Nephron progenitor cell (in vitro differentiated cells): ENCODE measurements around the gene P3R3URF.

Experiments
- DNase-seq: peaks from one replicate; pipeline ENCODE4 v3.0.0; 2021
- H3K27ac Mint-ChIP-seq: 2 replicates; pipeline ENCODE4 v1.8.0; 2021; ENCODE audit warnings: mild to moderate bottlenecking, moderate library complexity, mixed read lengths
- H3K27me3 Mint-ChIP-seq: 2 replicates; pipeline ENCODE4 v1.8.0; 2021; ENCODE audit warnings: mild to moderate bottlenecking, low read depth, mixed read lengths; ENCODE audit not compliant: poor library complexity
- H3K36me3 Mint-ChIP-seq: 2 replicates; pipeline ENCODE4 v1.8.0; 2021; ENCODE audit warnings: low read depth, mixed read lengths
- H3K4me1 Mint-ChIP-seq: 2 replicates; pipeline ENCODE4 v1.8.0; 2021; ENCODE audit warnings: mixed read lengths
- H3K4me3 Mint-ChIP-seq: 2 replicates; pipeline ENCODE4 v1.8.0; 2021; ENCODE audit warnings: mild to moderate bottlenecking, moderate library complexity, mixed read lengths
- H3K9me3 Mint-ChIP-seq: 2 replicates; pipeline ENCODE4 v1.8.0; 2021; ENCODE audit warnings: mild to moderate bottlenecking, moderate library complexity, mixed read lengths
- TF ChIP-seq, protein P1 (sequence below): fragments of 200-600 bp; sonication (generic); IDR thresholded peaks from 2 replicates; pipeline ENCODE4 v1.5.0; 2021; ENCODE audit warnings: antibody characterized with exemption

Gene P3R3URF

DNA sequence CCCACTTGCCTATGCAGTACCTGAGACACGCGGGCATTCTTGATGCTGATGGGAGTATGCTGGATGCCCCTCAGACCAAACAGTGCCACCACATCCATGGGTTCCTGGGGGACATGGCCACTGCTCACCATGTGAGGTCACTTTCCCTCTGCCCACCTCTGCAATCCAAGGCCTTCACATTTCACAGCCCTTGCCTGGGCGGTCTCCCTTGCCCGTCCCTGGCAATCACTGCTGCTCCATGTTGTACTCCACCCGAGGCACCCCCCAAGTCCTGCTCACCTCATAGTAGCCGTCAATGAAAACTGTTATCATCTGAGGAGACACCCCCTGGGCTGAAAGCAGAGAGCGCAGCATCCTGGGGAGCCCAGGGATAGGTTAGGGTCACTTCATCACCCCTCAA lies 17.0 kb upstream of the P3R3URF start:
- no peak overlapping the region for H3K4me3 Mint-ChIP-seq
- H3K36me3 Mint-ChIP-seq: peaks cover 32% of the 10 kb centered on the region
- DNase-seq: no peak

DNA sequence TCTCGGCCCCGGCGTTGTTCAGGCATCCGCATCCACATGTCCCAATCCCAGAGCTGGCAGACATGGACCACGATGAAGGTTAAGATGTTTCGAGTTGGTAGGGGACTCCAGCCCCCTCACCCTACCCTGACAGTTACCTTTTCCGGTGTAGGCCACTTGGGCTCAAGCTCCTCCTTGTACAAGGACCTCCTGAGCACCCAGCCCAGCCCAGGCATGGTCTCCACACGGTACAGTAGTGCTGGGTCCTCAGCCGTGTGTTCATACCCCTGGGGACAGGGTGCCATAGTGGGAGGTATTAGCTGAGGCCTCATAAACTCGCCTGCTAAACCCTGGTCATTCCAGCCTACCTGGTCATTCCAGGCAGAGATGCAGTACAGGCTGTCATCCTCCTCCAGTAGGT lies 15.9 kb upstream of the P3R3URF start:
- no peak for DNase-seq
- Mint-ChIP-seq H3K4me1 (peaks cover 4% of the 10 kb centered on the region), H3K4me3 (no peak overlapping the region), H3K36me3 (peaks cover 38% of the 10 kb centered on the region), H3K27ac (no peak overlapping the region), H3K9me3 (no peaks in the 10 kb centered on the region), H3K27me3 (peaks cover under 1% of the 10 kb centered on the region)
- TF ChIP-seq, protein P1, sequence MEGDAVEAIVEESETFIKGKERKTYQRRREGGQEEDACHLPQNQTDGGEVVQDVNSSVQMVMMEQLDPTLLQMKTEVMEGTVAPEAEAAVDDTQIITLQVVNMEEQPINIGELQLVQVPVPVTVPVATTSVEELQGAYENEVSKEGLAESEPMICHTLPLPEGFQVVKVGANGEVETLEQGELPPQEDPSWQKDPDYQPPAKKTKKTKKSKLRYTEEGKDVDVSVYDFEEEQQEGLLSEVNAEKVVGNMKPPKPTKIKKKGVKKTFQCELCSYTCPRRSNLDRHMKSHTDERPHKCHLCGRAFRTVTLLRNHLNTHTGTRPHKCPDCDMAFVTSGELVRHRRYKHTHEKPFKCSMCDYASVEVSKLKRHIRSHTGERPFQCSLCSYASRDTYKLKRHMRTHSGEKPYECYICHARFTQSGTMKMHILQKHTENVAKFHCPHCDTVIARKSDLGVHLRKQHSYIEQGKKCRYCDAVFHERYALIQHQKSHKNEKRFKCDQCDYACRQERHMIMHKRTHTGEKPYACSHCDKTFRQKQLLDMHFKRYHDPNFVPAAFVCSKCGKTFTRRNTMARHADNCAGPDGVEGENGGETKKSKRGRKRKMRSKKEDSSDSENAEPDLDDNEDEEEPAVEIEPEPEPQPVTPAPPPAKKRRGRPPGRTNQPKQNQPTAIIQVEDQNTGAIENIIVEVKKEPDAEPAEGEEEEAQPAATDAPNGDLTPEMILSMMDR: no peak

More for the DNA sequence above, 17.0 kb upstream of the P3R3URF start:
- TF ChIP-seq, protein P1: no peak
- Mint-ChIP-seq H3K9me3 (no peaks in the 10 kb centered on the region), H3K4me1 (peaks cover 8% of the 10 kb centered on the region), H3K27me3 (peaks cover 3% of the 10 kb centered on the region), H3K27ac (no peak overlapping the region)

DNA sequence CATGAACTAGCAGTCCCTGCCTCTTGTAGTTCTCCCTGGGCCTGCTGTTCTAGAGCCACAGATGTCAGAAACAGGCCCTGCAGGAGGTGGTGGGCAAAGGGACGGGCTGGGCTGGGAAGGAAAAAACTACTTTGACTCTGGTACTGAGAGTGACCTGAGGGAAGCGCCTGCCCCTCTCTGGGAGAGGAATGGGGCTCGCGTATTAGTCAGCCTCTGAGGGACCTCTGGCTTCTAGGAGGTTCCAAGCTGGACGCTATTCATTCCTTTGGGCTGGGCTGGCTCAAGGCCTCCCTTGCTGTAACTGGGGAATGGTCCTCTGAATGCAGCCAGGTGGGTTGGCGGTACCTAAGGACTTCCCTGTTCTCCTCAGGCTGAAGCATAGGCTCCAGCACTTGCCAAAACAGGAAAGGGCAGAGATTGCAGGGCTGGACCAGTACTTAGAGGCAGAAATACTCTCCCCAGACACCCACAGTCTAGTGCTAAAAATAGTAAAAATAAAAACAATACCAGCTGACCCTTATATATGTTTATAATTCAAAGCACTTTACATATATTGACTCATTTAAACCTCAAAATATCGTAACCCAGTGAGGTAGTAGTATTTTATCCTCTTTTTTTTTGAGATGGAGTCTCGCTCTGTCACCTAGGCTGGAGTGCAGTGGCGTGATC lies 14.9 kb upstream of the P3R3URF start:
- Mint-ChIP-seq H3K27ac (no peak overlapping the region), H3K36me3 (peaks cover 36% of the 10 kb centered on the region), H3K4me1 (no peaks in the 10 kb centered on the region), H3K27me3 (no peaks in the 10 kb centered on the region), H3K9me3 (no peaks in the 10 kb centered on the region), H3K4me3 (no peak overlapping the region)
- DNase-seq: no peak
- TF ChIP-seq, protein P1: no peak

DNA sequence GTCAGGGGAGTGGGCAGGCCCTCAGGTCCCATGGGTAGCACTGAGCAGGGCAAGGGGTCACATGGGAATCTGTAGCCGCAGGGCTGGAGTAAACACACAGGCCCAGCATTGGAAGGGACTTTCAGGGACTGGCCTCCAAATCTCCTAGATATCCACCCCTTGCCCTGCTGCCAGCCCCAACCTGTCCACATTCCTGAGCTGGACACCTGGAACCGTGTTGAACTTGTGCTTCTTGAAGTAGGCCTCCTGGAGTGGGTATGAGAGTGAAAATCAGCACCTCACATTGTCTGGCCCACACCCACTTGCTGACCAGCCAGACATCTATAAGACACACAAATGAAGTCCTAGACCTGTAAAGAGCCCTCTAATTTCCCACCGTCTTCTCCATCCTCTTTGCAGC lies 14.3 kb upstream of the P3R3URF start:
- no peak for DNase-seq
- Mint-ChIP-seq H3K9me3 (no peaks in the 10 kb centered on the region), H3K4me1 (no peaks in the 10 kb centered on the region), H3K27me3 (no peaks in the 10 kb centered on the region), H3K36me3 (peaks cover 33% of the 10 kb centered on the region), H3K4me3 (no peak overlapping the region), H3K27ac (no peak overlapping the region)
- TF ChIP-seq, protein P1: no peak

DNA sequence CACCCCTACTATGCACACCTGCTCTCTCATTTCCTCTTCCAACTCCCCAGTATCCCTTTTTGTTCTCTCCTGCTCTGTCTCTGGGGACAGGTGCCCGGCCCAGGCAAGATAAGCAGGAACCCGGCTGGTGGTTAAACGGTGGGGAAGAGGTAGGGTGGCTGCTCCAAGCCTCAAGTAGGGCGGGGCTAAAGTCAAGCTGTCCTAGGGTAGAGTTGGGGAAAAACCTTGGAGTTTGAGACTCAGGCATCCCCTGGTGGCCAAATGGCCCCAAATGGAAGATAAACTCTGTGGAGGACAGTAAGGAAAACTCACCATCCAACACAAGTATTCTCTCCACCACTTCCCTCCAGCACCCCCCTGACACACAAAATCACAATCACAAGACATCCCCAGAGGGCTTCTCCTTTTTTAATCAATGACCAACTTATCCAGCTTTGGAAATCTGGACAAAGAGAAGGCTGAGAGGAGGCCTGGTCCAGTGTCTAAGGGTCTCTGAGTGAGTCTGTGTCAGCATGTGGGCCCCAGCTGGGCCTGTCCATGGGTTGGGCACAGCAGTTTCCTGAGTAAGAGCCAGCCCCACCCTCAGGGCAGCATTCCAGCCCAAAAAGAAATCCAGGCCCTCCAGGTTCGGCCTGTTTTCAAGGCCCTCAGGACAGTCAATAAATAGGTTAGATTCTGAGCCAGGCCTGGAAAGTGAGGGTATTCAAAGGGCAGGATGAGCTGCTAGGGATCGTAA lies 12.2 kb upstream of the P3R3URF start:
- Mint-ChIP-seq H3K36me3 (peaks cover 33% of the 10 kb centered on the region), H3K9me3 (no peaks in the 10 kb centered on the region)

More for the DNA sequence above, 12.2 kb upstream of the P3R3URF start:
- Mint-ChIP-seq H3K4me3 (no peak overlapping the region), H3K4me1 (peaks cover 8% of the 10 kb centered on the region), H3K27ac (no peak overlapping the region), H3K27me3 (no peaks in the 10 kb centered on the region)
- no peak for DNase-seq
- TF ChIP-seq, protein P1: no peak
